ENCODE results near the gene HPN.

GRCh38 chr19:35059799-35060091, 18.2 kb downstream of the HPN start:
- TF ChIP-seq, protein P1, sequence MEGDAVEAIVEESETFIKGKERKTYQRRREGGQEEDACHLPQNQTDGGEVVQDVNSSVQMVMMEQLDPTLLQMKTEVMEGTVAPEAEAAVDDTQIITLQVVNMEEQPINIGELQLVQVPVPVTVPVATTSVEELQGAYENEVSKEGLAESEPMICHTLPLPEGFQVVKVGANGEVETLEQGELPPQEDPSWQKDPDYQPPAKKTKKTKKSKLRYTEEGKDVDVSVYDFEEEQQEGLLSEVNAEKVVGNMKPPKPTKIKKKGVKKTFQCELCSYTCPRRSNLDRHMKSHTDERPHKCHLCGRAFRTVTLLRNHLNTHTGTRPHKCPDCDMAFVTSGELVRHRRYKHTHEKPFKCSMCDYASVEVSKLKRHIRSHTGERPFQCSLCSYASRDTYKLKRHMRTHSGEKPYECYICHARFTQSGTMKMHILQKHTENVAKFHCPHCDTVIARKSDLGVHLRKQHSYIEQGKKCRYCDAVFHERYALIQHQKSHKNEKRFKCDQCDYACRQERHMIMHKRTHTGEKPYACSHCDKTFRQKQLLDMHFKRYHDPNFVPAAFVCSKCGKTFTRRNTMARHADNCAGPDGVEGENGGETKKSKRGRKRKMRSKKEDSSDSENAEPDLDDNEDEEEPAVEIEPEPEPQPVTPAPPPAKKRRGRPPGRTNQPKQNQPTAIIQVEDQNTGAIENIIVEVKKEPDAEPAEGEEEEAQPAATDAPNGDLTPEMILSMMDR (IDR thresholded peaks at IDR 0.05; ENCODE audit: borderline replicate concordance, extremely low read depth, low read length, poor library complexity, severe bottlenecking): no peak
- no peak for TF ChIP-seq EZH2 (IDR thresholded peaks at IDR 0.05; ENCODE audit: borderline replicate concordance, low read depth, low read length, severe bottlenecking)

Data from DND-41 (cell line).